SK-N-SH (cell line): ENCODE results near the gene OR2AJ1. TPM values are rescaled to one million over a fixed set of nuclear protein-coding genes. Genes with fewer than 3 reads are reported as not detected.

Source experiments
- CTCF ChIA-PET: fragments of 300-600, 350-600 bp; formaldehyde crosslinking; extraction: SDS; loops from one replicate; lab custom pipeline; 2021; lab: Yijun Ruan, JAX
- POLR2A ChIA-PET: fragments of 350-600 bp; sonication (Branson Sonifier 250); formaldehyde crosslinking; extraction: SDS; loops from one replicate; lab custom pipeline; 2020; ENCODE audit warnings: antibody characterized with exemption, inconsistent platforms; lab: Yijun Ruan, JAX
- DNase-seq: peaks from one replicate; pipeline ENCODE4 v3.0.0; 2012
- H2AFZ ChIP-seq: fragments of 200-600 bp; sonication (generic); 2 replicates; pipeline ENCODE4 v1.8.1; 2016; ENCODE audit warnings: antibody characterized with exemption, mild to moderate bottlenecking, low read depth
- H3F3A ChIP-seq: fragments of 200-600 bp; sonication (generic); replicated peaks from 2 replicates; pipeline ENCODE3; 2016; ENCODE audit warnings: antibody characterized with exemption, mild to moderate bottlenecking; ENCODE audit not compliant: insufficient read depth
- H3K27ac ChIP-seq, 2 experiments: fragments of 200-500 bp in 1 of 2; fragments of 200-600 bp in 1 of 2; sonication (Bioruptor generic) in 1 of 2; sonication (generic), shearing (Covaris generic) in 1 of 2; 2 replicates each; pipeline versions ENCODE4 v1.5.1 to v1.6.1; 2014 to 2016; ENCODE audit warnings: low read depth in 2 of 2, inconsistent platforms in 1 of 2, low read length in 1 of 2, mild to moderate bottlenecking in 1 of 2, mixed read lengths in 1 of 2
- H3K27me3 ChIP-seq: fragments of 200-600 bp; sonication (generic), shearing (Covaris generic); 2 replicates; pipeline ENCODE4 v1.6.1; 2016; ENCODE audit warnings: mixed run types; ENCODE audit not compliant: insufficient read depth
- H3K36me3 ChIP-seq, 2 experiments: fragments of 200-500 bp in 1 of 2; fragments of 200-600 bp in 1 of 2; sonication (Bioruptor generic) in 1 of 2; sonication (generic) in 1 of 2; replicated peaks in 1 of 2; 2 replicates each; pipeline versions ENCODE3 to v1.5.1; 2014 to 2016; ENCODE audit warnings: low read length in 1 of 2, mild to moderate bottlenecking in 1 of 2; ENCODE audit not compliant: insufficient read depth in 2 of 2, control insufficient read depth in 1 of 2
- H3K4me1 ChIP-seq, 2 experiments: fragments of 200-500 bp in 1 of 2; fragments of 200-600 bp in 1 of 2; sonication (Bioruptor generic) in 1 of 2; sonication (generic), shearing (Covaris generic) in 1 of 2; 2 replicates each; pipeline versions ENCODE4 v1.5.1 to v1.6.1; 2014 to 2016; ENCODE audit warnings: low read depth in 1 of 2, low read length in 1 of 2, mixed run types in 1 of 2; ENCODE audit not compliant: insufficient read depth in 2 of 2, control insufficient read depth in 1 of 2
- H3K4me2 ChIP-seq: fragments of 200-600 bp; sonication (generic), shearing (Covaris generic); 2 replicates; pipeline ENCODE4 v1.6.1; 2017; ENCODE audit warnings: mixed run types
- H3K4me3 ChIP-seq, 2 experiments: fragments of 200-500 bp in 1 of 2; fragments of 200-600 bp in 1 of 2; sonication (Bioruptor generic) in 1 of 2; sonication (generic), shearing (Covaris generic) in 1 of 2; 2 replicates each; pipeline versions ENCODE4 v1.5.1 to v1.8.1; 2014 to 2016; ENCODE audit warnings: low read depth in 2 of 2, inconsistent platforms in 1 of 2, low read length in 1 of 2, mild to moderate bottlenecking in 1 of 2, mixed read lengths in 1 of 2, moderate library complexity in 1 of 2
- H3K79me2 ChIP-seq: fragments of 200-600 bp; sonication (generic); 2 replicates; pipeline ENCODE4 v1.8.1; 2017; ENCODE audit warnings: mild to moderate bottlenecking; ENCODE audit not compliant: insufficient read depth
- H3K9ac ChIP-seq: fragments of 200-600 bp; sonication (generic); 2 replicates; pipeline ENCODE4 v1.6.1; 2017; ENCODE audit warnings: mixed run types
- H3K9me2 ChIP-seq: fragments of 200-600 bp; sonication (generic); 2 replicates; pipeline ENCODE4 v1.6.1; 2017; ENCODE audit warnings: mixed run types
- H3K9me3 ChIP-seq: fragments of 200-600 bp; sonication (generic); 2 replicates; pipeline ENCODE4 v1.6.1; 2017; ENCODE audit warnings: mixed run types, mild to moderate bottlenecking, moderate library complexity
- H4K20me1 ChIP-seq: fragments of 200-600 bp; sonication (generic); 2 replicates; pipeline ENCODE4 v1.6.1; 2017; ENCODE audit warnings: mild to moderate bottlenecking, mixed run types; ENCODE audit not compliant: insufficient read depth
- CTCF ChIP-seq: fragments of 200-600 bp; sonication (generic); IDR thresholded peaks from 2 replicates; pipeline ENCODE4 v1.6.1; 2017; ENCODE audit warnings: antibody characterized with exemption, mild to moderate bottlenecking, moderate library complexity
- ELF1 ChIP-seq: IDR thresholded peaks from 2 replicates; pipeline ENCODE4 v1.4.0; 2012
- FOSL2 ChIP-seq: IDR thresholded peaks from 2 replicates; pipeline ENCODE4 v1.4.0; 2012; ENCODE audit warnings: low read depth, mild to moderate bottlenecking, moderate library complexity, borderline replicate concordance
- GABPA ChIP-seq: IDR thresholded peaks from 2 replicates; pipeline ENCODE4 v1.4.0; 2012; ENCODE audit warnings: low read depth, mild to moderate bottlenecking
- GATA2 ChIP-seq: sonication (generic); formaldehyde crosslinking; IDR thresholded peaks from 2 replicates; pipeline ENCODE4 v1.5.0; 2020; ENCODE audit warnings: mild to moderate bottlenecking, missing genetic modification reagents
- JUND ChIP-seq: IDR thresholded peaks from 2 replicates; pipeline ENCODE4 v1.4.0; 2012
- MAX ChIP-seq: IDR thresholded peaks from 2 replicates; pipeline ENCODE4 v1.4.0; 2012; ENCODE audit warnings: low read depth
- NFIC ChIP-seq: IDR thresholded peaks from 2 replicates; pipeline ENCODE4 v1.4.0; 2012; ENCODE audit warnings: borderline replicate concordance
- POLR2AphosphoS5 ChIP-seq: IDR thresholded peaks from 2 replicates; pipeline ENCODE4 v1.6.1; 2012; ENCODE audit warnings: low read depth, low read length
- RAD21 ChIP-seq: IDR thresholded peaks from 2 replicates; pipeline ENCODE4 v1.6.1; 2012; ENCODE audit warnings: mild to moderate bottlenecking, low read length
- REST ChIP-seq: IDR thresholded peaks from 2 replicates; pipeline ENCODE4 v1.6.1; 2012; ENCODE audit warnings: mild to moderate bottlenecking, low read depth, low read length, moderate library complexity
- RXRA ChIP-seq: IDR thresholded peaks from 2 replicates; pipeline ENCODE4 v1.4.0; 2012; ENCODE audit warnings: low read depth, mild to moderate bottlenecking, borderline replicate concordance
- SIN3A ChIP-seq: IDR thresholded peaks from 2 replicates; pipeline ENCODE4 v1.6.1; 2012; ENCODE audit warnings: low read depth, mild to moderate bottlenecking, low read length, moderate library complexity, borderline replicate concordance
- USF1 ChIP-seq: IDR thresholded peaks from 2 replicates; pipeline ENCODE4 v1.4.0; 2012; ENCODE audit warnings: low read depth, borderline replicate concordance
- USF2 ChIP-seq: fragments of 150-350 bp; IDR thresholded peaks from 2 replicates; pipeline ENCODE4 v1.6.1; 2017; ENCODE audit warnings: antibody characterized with exemption, low read length, low read depth, borderline replicate concordance
- YY1 ChIP-seq: IDR thresholded peaks from 2 replicates; pipeline ENCODE4 v1.4.0; 2012; ENCODE audit warnings: low read depth, mild to moderate bottlenecking
- WGBS: methylation state at CpG from one replicate; pipeline ENCODE4 v1.1.6; 2017; ENCODE audit warnings: low lambda C conversion rate; 5-methylcytosine and 5-hydroxymethylcytosine counted together
- polyA plus RNA-seq, 3 experiments: library from polyadenylated mRNA; depleted of rRNA; stranded (reverse); fragments of >200 nt; gene quantifications; 2 replicates each; pipeline ENCODE4 v1.2.3, GENCODE V29; 2012

OR2AJ1 gene
- polyA plus RNA-seq, 1 of the 3 experiments (the other 2 are of a cell fraction) = not detected

GRCh38 chr1:247933989-247934388 lies 9.3 kb downstream of the OR2AJ1 start:
- Histone ChIP-seq H4K20me1 (no peaks in the 10 kb centered on the region), H3K36me3 (no peaks in the 10 kb centered on the region), H3K9me2 (no peaks in the 10 kb centered on the region), H3K4me2 (no peak overlapping the region), H3K4me3 (no peak overlapping the region), H2AFZ (no peak overlapping the region), H3K9me3 (no peaks in the 10 kb centered on the region), H3K27ac (no peak overlapping the region), H3K27me3 (peaks cover 6% of the 10 kb centered on the region; the same call in 1 of the 2 replicates), H3K9ac (no peak overlapping the region), H3K4me1 (peaks cover 0 to 2% of the 10 kb centered on the region in 2 experiments; a peak in 1 of 4 replicates), H3F3A (no peaks in the 10 kb centered on the region), H3K79me2 (no peaks in the 10 kb centered on the region)
- TF ChIP-seq NFIC (no peak), MAX (no peak), YY1 (no peak), RAD21 (no peak), RXRA (no peak), SIN3A (no peak), GATA2 (no peak), FOSL2 (no peak), USF2 (no peak)
- WGBS = 31% methylated on average over 8 of the region's 8 CpGs
- ChIA-PET POLR2A (no interaction called here), CTCF (no interaction called here)
- DNase-seq = no peak

GRCh38 chr1:247935781-247936180 lies 11.1 kb downstream of the OR2AJ1 start:
- WGBS = 41% methylated on average over 5 of the region's 9 CpGs
- no peak for DNase-seq
- peaks cover 0 to 2% of the 10 kb centered on the region in 2 experiments; a peak in 1 of 4 replicates for H3K4me1 ChIP-seq
- H3K9ac ChIP-seq = no peak overlapping the region
- H3K4me3 ChIP-seq = no peak overlapping the region
- no peak overlapping the region for H3K27ac ChIP-seq
- H3K27me3 ChIP-seq = peaks cover 6% of the 10 kb centered on the region; the same call in 1 of the 2 replicates
- CTCF ChIA-PET = interaction anchor here (1.2 to 1.7 kb wide), 2 partner anchors 9 to 36 kb away, joined by 4 read pairs; no protein-coding TSS in a partner anchor
- no peak for TF ChIP-seq USF2
- no peak for TF ChIP-seq ELF1
- TF ChIP-seq GATA2 = no peak
- TF ChIP-seq CTCF = no peak
- no peak for TF ChIP-seq NFIC
- TF ChIP-seq USF1 = no peak
- TF ChIP-seq POLR2AphosphoS5 = no peak
- TF ChIP-seq REST = no peak
- TF ChIP-seq GABPA = no peak
- no peak for TF ChIP-seq JUND
- no peak for TF ChIP-seq RXRA
- no peak for TF ChIP-seq FOSL2
- TF ChIP-seq, all 33 proteins: peak for 0
- Histone ChIP-seq H3K36me3 (no peaks in the 10 kb centered on the region), H3K9me2 (no peaks in the 10 kb centered on the region), H3F3A (no peaks in the 10 kb centered on the region), H3K4me2 (no peak overlapping the region), H2AFZ (no peak overlapping the region), H3K79me2 (no peaks in the 10 kb centered on the region), H3K9me3 (no peaks in the 10 kb centered on the region), H4K20me1 (no peaks in the 10 kb centered on the region)
- POLR2A ChIA-PET = no interaction called here
